Small intestine (tissue), 7 donors: Measurements from ENCODE around the gene TGFB3. TPM values are rescaled to one million over a fixed set of nuclear protein-coding genes. Genes with fewer than 3 reads are reported as not detected.

Experiments
- DNase-seq, 2 donors: peaks; one replicate each; pipeline versions ENCODE4 v3.0.0 to v3.0.0-alpha.2; 2013
- FAIRE-seq: peaks from 2 replicates; lab custom pipeline; 2012; peaks lifted over from hg19 to GRCh38; lab: Jason Lieb, UNC
- H3K27ac ChIP-seq, 3 donors: one replicate each; pipeline ENCODE4 v1.5.1; 2013; ENCODE audit warnings: low read length in 2 of 3, mild to moderate bottlenecking in 2 of 3, control low read depth in 1 of 3, inconsistent platforms in 1 of 3, low read depth in 1 of 3, moderate library complexity in 1 of 3
- H3K27me3 ChIP-seq, 3 donors: one replicate each; pipeline ENCODE4 v1.6.1; 2013; ENCODE audit warnings: low read length in 3 of 3, inconsistent platforms in 1 of 3; ENCODE audit not compliant: control insufficient read depth in 3 of 3, insufficient read depth in 3 of 3
- H3K36me3 ChIP-seq, 3 donors: one replicate each; pipeline ENCODE4 v1.6.1; 2013; ENCODE audit warnings: low read length in 3 of 3, inconsistent platforms in 1 of 3, low read depth in 1 of 3, mild to moderate bottlenecking in 1 of 3, moderate library complexity in 1 of 3; ENCODE audit not compliant: control insufficient read depth in 3 of 3, insufficient read depth in 2 of 3
- H3K4me1 ChIP-seq, 3 donors: one replicate each; pipeline ENCODE4 v1.6.1; 2013; ENCODE audit warnings: low read length in 2 of 3, inconsistent platforms in 1 of 3, low read depth in 1 of 3, mild to moderate bottlenecking in 1 of 3, moderate library complexity in 1 of 3; ENCODE audit not compliant: control insufficient read depth in 3 of 3, insufficient read depth in 2 of 3
- H3K4me3 ChIP-seq, 3 donors: one replicate each; pipeline ENCODE4 v1.5.1; 2013; ENCODE audit warnings: low read length in 3 of 3, control low read depth in 1 of 3, inconsistent platforms in 1 of 3, low read depth in 1 of 3, mild to moderate bottlenecking in 1 of 3, moderate library complexity in 1 of 3
- H3K9me3 ChIP-seq, 2 donors: one replicate each; pipeline ENCODE4 v1.6.1; 2013; ENCODE audit warnings: low read depth in 1 of 2, low read length in 1 of 2; ENCODE audit not compliant: control insufficient read depth in 2 of 2, insufficient read depth in 1 of 2
- WGBS, 3 donors: extraction: QIAGEN DNeasy Blood & Tissue Kit; methylation state at CpG; one replicate each; pipeline ENCODE4 v1.1.7; 2013; 5-methylcytosine and 5-hydroxymethylcytosine counted together
- polyA plus RNA-seq, 4 donors: library from polyadenylated mRNA; stranded (reverse) in 3 of 4; unstranded in 1 of 4; fragments of 200-250 nt in 3 of 4; fragments of 120-200 nt in 1 of 4; gene quantifications; one replicate each; pipeline versions ENCODE4 v1.2.1 to v1.2.3, GENCODE V29; 2013
- donor health status: healthy with polysubstance abuse.
- donor health status: control.
- donor health status: control.
- donor health status: Bipolar disorder and iron deficiency.
- donor health status: healthy.

TGFB3 gene
- polyA plus RNA-seq, 4 donors = 3.6 to 8.8 (median 6.8) TPM

DNA sequence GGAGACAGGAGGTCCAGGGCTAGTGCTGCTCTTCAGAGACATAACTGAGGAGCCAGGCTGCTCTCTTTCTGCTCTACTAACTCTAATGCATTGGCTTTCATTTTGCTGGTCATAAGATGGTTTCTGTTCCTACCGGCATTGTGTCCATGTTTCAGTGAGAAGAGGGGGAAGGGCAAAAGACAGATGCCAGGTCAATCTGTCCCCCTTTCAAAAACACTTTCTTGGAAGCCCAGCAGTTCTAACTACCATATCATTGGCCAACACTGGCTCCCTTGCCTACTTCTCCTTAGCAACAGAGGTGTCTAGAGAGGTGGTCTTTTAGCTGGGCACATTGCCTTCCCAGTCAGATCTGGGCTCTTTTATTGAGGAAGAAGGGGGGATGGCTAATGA lies 63.9 kb downstream of the TGFB3 start:
- H3K27ac ChIP-seq = no peak overlapping the region
- no peaks in the 10 kb centered on the region for H3K27me3 ChIP-seq
- peaks cover 0 to 6% (median 0%) of the 10 kb centered on the region in 3 donors for H3K4me1 ChIP-seq
- no peak overlapping the region for H3K4me3 ChIP-seq
- H3K36me3 ChIP-seq = peaks cover 0 to 4% (median 0%) of the 10 kb centered on the region in 3 donors
- 64 to 93% (median 89%) methylated on average over 1 of the region's 1 CpG for WGBS, 3 donors
- H3K9me3 ChIP-seq = no peaks in the 10 kb centered on the region
- no peak for FAIRE-seq
- DNase-seq = no peak

DNA sequence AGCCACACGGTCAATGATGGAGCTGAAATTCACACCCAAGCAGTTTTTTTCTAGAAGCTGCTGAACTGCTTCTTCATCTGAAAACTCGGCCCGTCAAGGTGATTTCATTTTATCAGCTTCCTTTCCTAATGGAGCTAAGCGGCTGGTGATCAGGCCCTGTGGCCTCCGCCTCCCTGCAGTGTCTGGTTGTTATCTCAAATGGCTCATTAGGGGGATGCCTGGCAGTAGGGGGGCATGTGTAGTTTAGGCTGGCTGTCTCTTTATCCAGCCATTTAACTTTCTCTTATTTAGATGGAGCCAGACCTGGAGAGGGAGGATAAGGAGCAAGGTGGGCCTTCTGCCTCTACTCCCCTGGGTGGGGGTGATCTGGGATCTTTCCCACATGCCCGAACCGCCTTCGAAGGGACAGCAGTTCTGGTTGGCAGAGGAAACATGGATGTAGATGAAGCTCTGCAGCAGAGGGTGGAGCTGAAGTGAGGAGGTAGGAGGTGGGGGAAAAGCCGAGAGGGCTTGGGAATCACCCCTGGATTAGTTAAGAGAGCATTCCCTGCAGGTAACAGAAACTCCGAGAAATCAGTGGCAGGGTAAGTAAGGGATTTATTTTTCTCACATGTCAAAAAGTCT lies 64.4 kb downstream of the TGFB3 start:
- WGBS, 3 donors = 84 to 95% (median 91%) methylated on average over 10 of the region's 10 CpGs
- peaks cover 0 to 4% (median 0%) of the 10 kb centered on the region in 3 donors for H3K36me3 ChIP-seq
- no peak for DNase-seq
- no peak overlapping the region for H3K27ac ChIP-seq
- FAIRE-seq = no peak
- no peaks in the 10 kb centered on the region for H3K9me3 ChIP-seq
- no peak overlapping the region for H3K4me3 ChIP-seq
- no peaks in the 10 kb centered on the region for H3K27me3 ChIP-seq
- H3K4me1 ChIP-seq = peaks cover 0 to 11% (median 0%) of the 10 kb centered on the region in 3 donors

DNA sequence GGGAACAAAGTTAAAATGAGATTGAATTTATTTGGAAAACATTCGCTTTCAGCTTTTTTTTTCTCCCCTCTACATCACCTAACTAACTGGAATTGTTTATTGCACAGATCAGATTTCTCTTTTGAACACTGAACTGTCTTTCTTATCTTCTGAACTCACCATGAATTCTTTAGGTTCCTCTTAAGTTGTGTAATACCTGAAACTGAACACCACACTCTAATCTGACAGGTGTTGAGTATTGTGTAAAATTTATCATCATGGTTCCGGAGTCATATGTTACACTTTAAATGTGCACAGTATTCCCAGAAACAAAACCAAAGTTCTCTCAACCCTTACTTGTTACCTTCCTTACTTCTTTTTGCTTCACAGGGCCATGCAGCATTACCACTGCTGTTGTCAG lies 66.8 kb downstream of the TGFB3 start:
- H3K27ac ChIP-seq = no peak overlapping the region
- DNase-seq (peak in 1 of 2 donors; percentile 33), FAIRE-seq (no peak)
- peaks cover 0 to 4% (median 0%) of the 10 kb centered on the region in 3 donors for H3K36me3 ChIP-seq
- no peaks in the 10 kb centered on the region for H3K9me3 ChIP-seq
- H3K4me1 ChIP-seq = peaks cover 0 to 20% (median 0%) of the 10 kb centered on the region in 3 donors
- no peaks in the 10 kb centered on the region for H3K27me3 ChIP-seq
- H3K4me3 ChIP-seq = no peak overlapping the region
- 79 to 94% (median 90%) methylated on average over 2 of the region's 2 CpGs for WGBS, 3 donors

DNA sequence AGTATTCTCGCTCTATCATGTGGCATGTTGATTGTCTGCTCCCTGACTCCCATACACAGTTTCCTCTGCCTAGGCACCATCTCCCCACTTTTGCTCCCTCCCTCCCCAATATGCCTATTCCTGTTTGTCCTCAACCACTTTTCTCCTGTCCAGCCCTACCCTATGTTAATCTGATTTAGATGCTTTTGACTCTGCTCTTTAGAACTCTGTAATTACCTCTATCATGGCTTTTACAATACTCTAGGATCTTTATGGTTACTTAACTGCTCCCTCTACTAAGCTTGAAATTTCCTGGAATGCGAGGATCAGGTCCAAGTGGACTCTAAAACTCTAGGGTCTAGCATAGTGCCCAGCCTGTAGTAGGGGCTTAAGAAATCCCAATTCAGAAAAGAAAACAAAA lies 68.6 kb downstream of the TGFB3 start:
- FAIRE-seq = no peak

DNA sequence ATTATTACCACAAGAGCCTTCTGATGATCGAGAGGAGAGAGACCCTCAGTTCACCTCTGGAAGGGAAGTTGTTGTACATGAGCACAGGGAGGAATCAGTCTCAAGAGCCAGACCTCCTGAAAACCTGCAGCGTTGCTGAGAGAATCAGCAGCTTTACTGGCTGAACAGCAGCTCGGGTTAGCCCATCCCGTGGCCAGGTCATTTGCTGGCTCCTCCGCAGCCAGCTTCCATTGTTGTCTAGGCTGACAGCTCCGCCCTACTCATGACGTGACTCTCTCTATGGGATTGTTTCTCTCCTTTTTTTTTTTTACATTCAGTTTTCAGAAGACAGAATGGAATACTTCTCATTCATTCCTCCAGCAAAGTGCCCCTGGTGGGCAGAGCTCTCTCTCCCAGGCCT lies 69.9 kb downstream of the TGFB3 start:
- DNase-seq (peak in 1 of 2 donors; percentile 30), FAIRE-seq (no peak)
- Histone ChIP-seq H3K27ac (no peak overlapping the region), H3K27me3 (no peaks in the 10 kb centered on the region), H3K36me3 (no peaks in the 10 kb centered on the region), H3K4me3 (no peak overlapping the region), H3K4me1 (peaks cover 0 to 24% (median 0%) of the 10 kb centered on the region in 3 donors), H3K9me3 (no peaks in the 10 kb centered on the region)
- 79 to 90% (median 87%) methylated on average over 7 of the region's 7 CpGs for WGBS, 3 donors

More for the DNA sequence above, 68.6 kb downstream of the TGFB3 start:
- Histone ChIP-seq H3K4me1 (peaks cover 0 to 24% (median 0%) of the 10 kb centered on the region in 3 donors), H3K9me3 (no peaks in the 10 kb centered on the region), H3K4me3 (no peak overlapping the region), H3K27ac (no peak overlapping the region), H3K36me3 (peaks cover 0 to 4% (median 0%) of the 10 kb centered on the region in 3 donors), H3K27me3 (no peaks in the 10 kb centered on the region)
- peak; percentile 37 to 48 for DNase-seq
- WGBS, 3 donors = 57 to 79% (median 68%) methylated on average over 2 of the region's 2 CpGs

DNA sequence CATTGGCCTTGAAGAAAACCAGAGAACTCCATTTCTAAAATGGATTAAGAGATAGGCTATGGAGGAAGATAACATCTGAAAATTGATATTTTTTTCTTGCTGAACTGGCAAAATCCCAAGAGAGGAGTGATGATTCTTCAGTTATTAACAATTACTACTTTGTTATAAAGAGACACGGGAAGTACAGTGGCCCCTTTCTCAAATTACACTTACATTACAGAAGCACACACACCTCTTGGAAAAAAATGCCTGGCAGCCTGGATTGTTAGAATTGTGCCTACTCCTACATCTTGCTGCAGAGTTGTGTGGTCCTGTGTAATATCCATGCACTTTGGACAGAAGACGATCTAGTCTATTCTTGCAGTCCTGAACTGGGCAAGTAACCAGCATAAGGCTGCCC lies 71.7 kb downstream of the TGFB3 start:
- peaks cover 0 to 24% (median 2%) of the 10 kb centered on the region in 3 donors for H3K4me1 ChIP-seq
- DNase-seq (no peak), FAIRE-seq (no peak)
- no peaks in the 10 kb centered on the region for H3K27me3 ChIP-seq
- no peak overlapping the region for H3K27ac ChIP-seq
- no peaks in the 10 kb centered on the region for H3K9me3 ChIP-seq
- no peaks in the 10 kb centered on the region for H3K36me3 ChIP-seq
- no peak overlapping the region for H3K4me3 ChIP-seq
- WGBS, 3 donors = 45 to 68% (median 65%) methylated on average over 2 of the region's 2 CpGs

DNA sequence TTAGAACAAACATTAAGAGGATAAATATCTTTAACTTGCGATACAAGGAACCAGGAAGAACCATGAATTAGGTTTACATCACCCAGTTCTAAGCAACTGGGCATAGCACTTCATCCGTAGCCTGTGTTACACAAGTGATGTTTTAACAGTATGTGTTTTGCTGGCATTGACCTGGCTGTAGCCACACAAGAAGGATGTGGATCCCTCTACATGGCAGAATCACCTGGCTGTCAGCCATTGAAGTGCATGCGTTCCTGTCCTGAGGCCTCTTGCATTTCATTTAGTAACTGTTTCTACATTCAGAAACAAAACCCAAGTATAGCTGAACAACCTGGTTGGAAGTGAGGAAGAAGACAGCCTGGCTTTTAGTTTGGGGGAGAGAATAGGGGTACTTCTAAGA lies 72.2 kb downstream of the TGFB3 start:
- Histone ChIP-seq H3K27ac (no peak overlapping the region), H3K27me3 (no peaks in the 10 kb centered on the region), H3K4me3 (no peak overlapping the region), H3K9me3 (no peaks in the 10 kb centered on the region), H3K4me1 (peaks cover 0 to 24% (median 2%) of the 10 kb centered on the region in 3 donors), H3K36me3 (no peaks in the 10 kb centered on the region)
- WGBS, 3 donors = 93 to 97% (median 94%) methylated on average over 3 of the region's 3 CpGs
- DNase-seq = no peak
- no peak for FAIRE-seq
